Measurements from ENCODE around the gene GMDS.
"Not testable (repeated sequence)": the region's sequence is repeated elsewhere in the genome, so short reads cannot be mapped to it uniquely, and the experiment has no call there.

Gene GMDS

GRCh38 chr6:1770968-1771723, 474.3 kb downstream of the GMDS start:
- peak in 1 of 2 donors; percentile 36 for DNase-seq (ENCODE audit: low read depth in 2 of 2)

DNA sequence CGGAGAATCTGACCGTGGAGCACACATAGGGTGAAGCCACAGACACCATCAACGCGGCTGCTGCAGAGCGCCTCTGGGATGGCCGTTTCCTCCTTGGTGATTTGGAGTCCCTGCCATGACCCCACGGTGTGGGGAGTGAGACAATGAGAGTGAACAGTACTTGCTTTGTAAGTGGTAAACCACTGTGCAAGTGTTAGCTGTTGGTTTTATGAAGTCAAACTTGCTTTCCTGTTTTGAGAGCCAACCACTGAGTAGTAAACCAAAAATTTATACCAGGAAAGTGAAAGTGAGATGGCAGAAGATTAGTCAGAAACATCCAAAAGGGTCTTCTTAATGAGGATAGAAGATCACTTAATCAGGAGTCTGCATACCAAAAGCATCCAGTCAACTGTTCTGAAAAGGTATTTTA, 475.0 kb downstream of the GMDS start:
- peak; percentile 30 to 49 for DNase-seq (ENCODE audit: low read depth in 2 of 2)

GRCh38 chr6:1767481-1768246, 477.7 kb downstream of the GMDS start:
- DNase-seq (ENCODE audit: low read depth in 2 of 2) = no peak

- DNase-seq (ENCODE audit: low read depth in 2 of 2) = no peak
Measured at GRCh38 chr6:1766654-1767053, 478.8 kb downstream of the GMDS start.

GRCh38 chr6:1765160-1765903, 480.1 kb downstream of the GMDS start:
- no peak for DNase-seq (ENCODE audit: low read depth in 2 of 2)

- DNase-seq (ENCODE audit: low read depth in 2 of 2) = no peak
Measured at GRCh38 chr6:1764397-1764987, 480.9 kb downstream of the GMDS start.

DNA sequence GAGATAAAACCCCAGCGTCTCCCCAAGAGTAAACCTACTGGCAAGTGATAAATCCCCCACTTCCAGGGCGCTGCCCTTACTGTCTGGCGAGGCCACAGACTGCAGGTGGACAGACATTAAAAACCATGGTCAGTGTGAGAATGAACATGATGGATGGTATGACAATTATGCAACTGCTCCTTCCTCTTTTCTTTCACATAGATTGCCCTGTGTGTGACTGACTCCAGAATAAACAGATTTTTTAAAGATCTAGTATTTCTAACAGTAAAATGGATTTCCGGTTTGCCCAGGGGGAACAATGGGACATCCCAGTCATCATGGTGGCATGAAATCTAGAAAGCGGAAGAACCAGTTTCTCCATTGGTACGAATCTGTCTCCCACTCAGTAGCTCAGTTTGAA, 482.0 kb downstream of the GMDS start:
- DNase-seq (ENCODE audit: low read depth in 2 of 2) = no peak

DNA sequence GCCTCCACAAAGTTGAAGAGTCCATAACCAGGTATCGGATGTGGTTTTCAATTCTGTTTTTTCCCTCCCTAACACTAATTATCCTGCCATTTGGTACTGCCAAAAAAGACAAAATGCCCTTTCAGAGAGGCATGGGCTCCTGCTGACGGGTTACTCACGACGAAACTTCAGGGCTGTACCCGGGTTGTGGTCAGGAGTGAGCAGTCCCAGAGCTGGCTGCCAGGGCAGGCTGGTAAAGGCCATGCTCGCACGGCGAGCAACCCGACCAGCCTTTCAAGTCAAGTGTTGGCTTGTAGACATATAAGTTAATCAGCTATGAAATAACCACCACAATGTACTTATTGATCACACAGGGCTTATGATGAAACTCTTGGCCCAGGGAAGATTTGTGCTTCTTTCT, 483.2 kb downstream of the GMDS start:
- DNase-seq (ENCODE audit: low read depth in 2 of 2) = no peak

DNA sequence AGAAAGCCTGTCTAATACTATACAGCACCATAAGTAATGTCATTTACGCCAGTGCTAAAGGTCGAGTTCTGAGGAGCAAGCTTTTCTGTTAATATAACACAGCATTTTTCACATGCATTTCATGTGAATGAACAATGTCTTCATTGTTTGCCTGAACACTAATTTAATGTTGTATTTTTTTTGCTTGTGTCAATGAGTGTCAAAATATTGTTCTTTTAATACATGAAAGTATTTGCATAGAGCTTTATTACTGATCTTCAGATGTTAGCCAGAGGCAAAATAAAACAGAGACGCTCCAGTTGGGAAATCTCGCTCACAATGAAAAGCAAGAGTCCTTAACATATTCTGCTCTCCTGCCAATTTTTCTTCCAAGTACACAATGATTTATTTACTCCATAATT, 483.9 kb downstream of the GMDS start:
- no peak for DNase-seq (ENCODE audit: low read depth in 2 of 2)

DNA sequence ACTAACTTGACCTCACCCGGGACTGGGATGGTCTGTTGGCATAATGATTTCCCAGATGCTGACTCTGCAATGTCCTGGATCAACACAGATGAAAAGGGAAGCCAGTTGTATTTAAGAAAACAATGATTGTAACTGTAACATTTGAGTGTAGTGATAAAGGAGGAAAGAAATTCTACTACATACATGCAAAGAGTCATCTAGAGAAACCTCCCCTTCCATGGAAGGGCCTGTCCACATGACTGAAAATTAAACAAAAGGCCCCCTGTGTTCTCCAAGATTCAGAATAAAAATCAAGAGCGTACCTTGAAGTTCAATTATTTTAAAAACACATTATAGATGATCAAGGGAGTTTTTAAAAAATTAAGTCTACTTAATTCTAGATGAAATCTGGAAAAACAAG, 484.5 kb downstream of the GMDS start:
- DNase-seq (ENCODE audit: low read depth in 2 of 2) = no peak

GRCh38 chr6:1759870-1760269, 485.5 kb downstream of the GMDS start:
- no peak for DNase-seq (ENCODE audit: low read depth in 2 of 2)

DNA sequence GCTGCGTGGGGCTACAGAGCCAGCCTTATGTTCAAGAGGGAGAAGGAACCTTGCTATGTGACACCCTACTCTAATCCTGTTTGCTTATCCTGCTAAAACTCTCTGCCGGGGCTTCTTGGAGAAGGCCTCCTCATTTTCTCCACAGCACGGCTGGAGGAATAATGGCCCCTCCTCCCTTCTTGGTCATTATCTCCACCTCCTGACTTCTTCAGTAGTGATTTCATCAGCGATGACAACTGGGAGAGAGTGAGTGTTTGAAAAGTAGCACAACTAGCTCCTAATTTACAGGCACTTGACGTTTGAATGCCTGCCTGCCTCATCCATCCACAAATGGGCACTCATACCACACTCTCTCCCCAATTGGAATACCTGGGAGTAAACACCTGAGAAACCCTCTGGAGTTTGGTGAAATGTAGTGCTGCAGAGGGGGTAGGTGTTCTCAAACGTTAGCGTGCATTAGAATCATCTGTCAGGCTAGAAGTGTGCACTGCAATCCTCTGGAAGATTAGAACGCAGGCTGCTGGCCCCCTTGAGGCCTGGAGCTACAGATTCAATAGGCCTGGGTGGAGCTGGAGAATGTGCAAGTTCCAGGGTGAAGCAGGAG, 487.2 kb downstream of the GMDS start:
- DNase-seq (ENCODE audit: low read depth in 2 of 2) = no peak

DNA sequence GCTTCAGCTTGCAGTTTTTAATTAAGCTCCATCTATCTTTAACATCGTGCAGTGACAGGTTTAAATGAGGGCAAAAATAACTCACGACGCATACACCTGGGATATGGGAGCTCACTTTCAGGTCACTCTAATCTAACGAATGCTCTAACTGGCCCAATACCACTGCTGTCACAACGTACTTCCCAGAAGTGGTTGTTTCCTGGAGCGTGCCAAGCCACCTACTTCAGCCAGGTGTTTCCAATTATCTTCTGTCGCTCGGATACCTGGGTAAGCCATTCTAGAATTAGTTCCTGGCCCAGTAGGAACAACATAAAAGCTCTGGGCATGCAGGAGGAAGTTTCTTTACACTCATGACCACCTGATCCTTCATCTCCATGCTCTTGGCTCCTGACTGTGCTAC, 488.3 kb downstream of the GMDS start:
- no peak for DNase-seq (ENCODE audit: low read depth in 2 of 2)

DNA sequence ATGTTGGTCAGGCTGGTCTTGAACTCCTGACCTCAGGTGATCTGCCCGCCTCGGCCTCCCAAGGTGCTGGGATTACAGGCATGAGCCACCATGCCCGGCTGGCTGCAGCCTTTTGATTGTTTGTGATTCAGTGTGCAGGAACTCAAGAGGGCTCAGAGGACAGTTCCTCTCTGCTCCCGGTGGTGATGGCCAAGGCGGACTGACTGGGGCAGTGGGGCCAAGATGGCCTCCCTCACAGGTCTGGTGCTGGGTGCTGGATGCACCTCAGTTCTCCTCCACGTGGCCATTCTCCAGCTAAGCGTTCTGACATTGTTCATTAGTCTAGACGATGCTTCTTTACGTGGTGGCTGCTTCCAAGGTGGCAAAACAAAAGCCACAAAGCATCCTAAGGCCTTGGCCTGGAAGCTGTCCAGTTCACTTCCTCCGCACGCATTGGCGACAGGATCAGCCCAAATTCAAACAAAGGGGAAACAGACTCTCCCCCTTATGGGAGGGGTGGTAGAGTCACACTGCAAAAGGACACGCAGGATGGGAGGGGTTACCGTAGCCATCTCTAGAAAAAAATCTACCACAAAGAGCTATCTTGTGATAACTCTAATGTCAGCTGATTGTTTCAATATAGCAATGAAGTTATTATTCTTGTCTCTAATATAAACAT, 488.8 kb downstream of the GMDS start:
- DNase-seq (ENCODE audit: low read depth in 2 of 2) = no peak

- DNase-seq (ENCODE audit: low read depth in 2 of 2) = not testable (repeated sequence)
Measured at GRCh38 chr6:1751063-1751462, 494.3 kb downstream of the GMDS start.

- DNase-seq (ENCODE audit: low read depth in 2 of 2) = no peak
Measured at GRCh38 chr6:1749041-1749440, 496.4 kb downstream of the GMDS start.

DNA sequence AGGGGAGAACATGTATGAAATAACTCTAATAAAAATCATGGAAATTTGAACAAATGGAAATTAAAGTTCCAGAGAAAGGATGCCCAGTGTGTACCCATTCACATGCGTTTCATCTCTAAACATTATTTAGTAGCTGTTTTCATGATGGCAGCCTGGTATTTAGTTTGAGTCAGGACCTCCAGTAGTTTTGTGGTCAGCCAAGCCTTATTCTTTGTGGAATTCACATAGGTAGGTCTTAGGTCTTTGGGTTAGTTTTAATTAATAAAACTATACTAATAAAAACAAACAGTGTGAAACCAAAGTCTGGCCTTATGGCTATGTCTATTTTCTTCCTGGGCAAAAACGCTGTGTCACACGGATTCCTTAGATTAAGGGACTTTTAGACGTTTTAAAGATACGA, 497.9 kb downstream of the GMDS start:
- DNase-seq (ENCODE audit: low read depth in 2 of 2) = no peak

- DNase-seq (ENCODE audit: low read depth in 2 of 2) = no peak
Measured at GRCh38 chr6:1747003-1747402, 498.4 kb downstream of the GMDS start.

- DNase-seq (ENCODE audit: low read depth in 2 of 2) = no peak
Measured at GRCh38 chr6:1745814-1746213, 499.6 kb downstream of the GMDS start.

DNA sequence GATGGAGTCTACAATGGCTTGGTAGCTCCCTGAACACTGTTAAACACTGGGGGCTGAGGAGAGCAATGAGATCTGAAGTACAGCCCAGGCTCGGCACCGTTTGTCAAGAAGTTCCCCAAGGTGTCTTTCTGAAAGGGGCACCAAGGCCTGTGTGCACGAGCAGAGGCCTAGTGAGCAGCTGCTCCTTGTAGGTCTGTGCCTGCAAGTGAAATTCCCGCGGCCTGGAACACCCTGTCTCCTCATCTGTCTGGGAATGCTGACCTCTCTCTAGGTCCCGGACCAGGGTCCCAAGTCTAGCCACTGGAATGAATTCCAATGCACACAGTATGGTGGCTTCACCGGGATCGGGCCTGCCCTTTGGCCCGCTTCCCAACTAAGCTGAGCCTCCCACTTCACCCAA, 500.9 kb downstream of the GMDS start:
- DNase-seq (ENCODE audit: low read depth in 2 of 2) = no peak

DNA sequence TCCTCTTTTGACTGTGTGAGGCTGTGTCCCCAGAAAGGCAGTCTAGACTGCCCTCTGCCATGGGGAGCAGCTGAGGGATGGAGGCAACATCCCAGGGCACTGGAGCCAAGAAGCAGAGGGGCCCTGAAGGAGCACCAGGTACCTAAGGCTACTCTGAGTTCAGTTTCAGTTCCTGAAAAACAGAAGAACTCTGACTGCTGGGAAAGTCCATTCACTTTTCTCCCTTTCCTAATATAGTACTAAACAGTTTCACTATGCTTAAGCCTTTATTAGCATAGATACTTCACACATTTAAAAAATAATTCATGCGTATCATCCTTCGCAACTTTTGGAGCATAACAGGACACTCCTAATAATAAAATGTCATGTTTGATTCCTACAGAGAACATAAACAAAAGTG, 505.7 kb downstream of the GMDS start:
- no peak for DNase-seq (ENCODE audit: low read depth in 2 of 2)

All from stimulated activated CD8-positive, alpha-beta memory T cell treated with anti-CD3 and anti-CD28 coated beads, Interleukin-15, amount 100 ng/mL, for 48 hours (primary cell).